ENCODE data around the gene FYN.

DNA sequence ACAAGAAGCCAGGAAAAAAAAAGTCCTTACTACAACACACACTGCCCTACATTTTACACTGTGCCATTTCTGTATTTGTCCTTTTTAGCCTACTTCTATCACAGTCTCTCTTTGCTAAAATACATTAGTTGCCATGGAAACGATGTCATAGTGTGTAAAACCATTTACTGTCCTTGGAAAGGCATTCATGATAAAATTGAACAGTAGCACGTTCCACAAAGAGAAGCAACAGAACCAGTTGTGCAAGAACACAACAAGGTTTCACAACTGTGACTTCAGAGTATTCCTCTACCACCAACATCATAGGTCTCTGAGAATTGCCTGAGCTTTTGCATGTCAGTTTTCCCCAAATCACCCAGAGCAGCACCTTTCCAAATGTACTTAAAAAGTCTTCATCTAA, 20.5 kb downstream of the FYN start:
- TF ChIP-seq, protein P1, sequence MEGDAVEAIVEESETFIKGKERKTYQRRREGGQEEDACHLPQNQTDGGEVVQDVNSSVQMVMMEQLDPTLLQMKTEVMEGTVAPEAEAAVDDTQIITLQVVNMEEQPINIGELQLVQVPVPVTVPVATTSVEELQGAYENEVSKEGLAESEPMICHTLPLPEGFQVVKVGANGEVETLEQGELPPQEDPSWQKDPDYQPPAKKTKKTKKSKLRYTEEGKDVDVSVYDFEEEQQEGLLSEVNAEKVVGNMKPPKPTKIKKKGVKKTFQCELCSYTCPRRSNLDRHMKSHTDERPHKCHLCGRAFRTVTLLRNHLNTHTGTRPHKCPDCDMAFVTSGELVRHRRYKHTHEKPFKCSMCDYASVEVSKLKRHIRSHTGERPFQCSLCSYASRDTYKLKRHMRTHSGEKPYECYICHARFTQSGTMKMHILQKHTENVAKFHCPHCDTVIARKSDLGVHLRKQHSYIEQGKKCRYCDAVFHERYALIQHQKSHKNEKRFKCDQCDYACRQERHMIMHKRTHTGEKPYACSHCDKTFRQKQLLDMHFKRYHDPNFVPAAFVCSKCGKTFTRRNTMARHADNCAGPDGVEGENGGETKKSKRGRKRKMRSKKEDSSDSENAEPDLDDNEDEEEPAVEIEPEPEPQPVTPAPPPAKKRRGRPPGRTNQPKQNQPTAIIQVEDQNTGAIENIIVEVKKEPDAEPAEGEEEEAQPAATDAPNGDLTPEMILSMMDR (IDR thresholded peaks at IDR 0.05) = no peak
- TF ChIP-seq POLR2A (IDR thresholded peaks at IDR 0.05) = no peak
